Breast epithelium (tissue), 4 donors: Measurements from ENCODE around the gene ZSCAN5B. TPM values are rescaled to one million over a fixed set of nuclear protein-coding genes. Genes with fewer than 3 reads are reported as not detected.
"Not testable (repeated sequence)": the region's sequence is repeated elsewhere in the genome, so short reads cannot be mapped to it uniquely, and the experiment has no call there.

Experiments
- DNase-seq, 2 donors: peaks; one replicate each; pipeline ENCODE4 v3.0.0-alpha.2; 2019; ENCODE audit warnings: low spot score in 2 of 2
- H3K27ac ChIP-seq, 2 donors: fragments of 200-600 bp; sonication (generic) in 1 of 2; one replicate each; pipeline ENCODE4 v1.5.1; 2016 to 2019; ENCODE audit warnings: mild to moderate bottlenecking in 1 of 2
- H3K27me3 ChIP-seq, 2 donors: fragments of 200-600 bp; sonication (generic) in 1 of 2; one replicate each; pipeline versions ENCODE4 v1.5.1 to v1.6.0; 2017 to 2019; ENCODE audit warnings: control low read depth in 1 of 2, mild to moderate bottlenecking in 1 of 2
- H3K36me3 ChIP-seq: fragments of 200-600 bp; one replicate; pipeline ENCODE4 v1.5.1; 2019
- H3K4me1 ChIP-seq, 2 donors: fragments of 200-600 bp; sonication (generic); one replicate each; pipeline ENCODE4 v1.5.1; 2016 to 2019; ENCODE audit warnings: control low read depth in 1 of 2
- H3K4me3 ChIP-seq, 3 donors: fragments of 200-600 bp; sonication (generic); 1 replicate in 2 of 3; 2 replicates in 1 of 3; pipeline ENCODE4 v1.5.1; 2016 to 2019; ENCODE audit warnings: mild to moderate bottlenecking in 3 of 3, moderate library complexity in 2 of 3
- H3K9me3 ChIP-seq, 2 donors: fragments of 200-600 bp; sonication (generic) in 1 of 2; one replicate each; pipeline ENCODE4 v1.5.1; 2016 to 2019; ENCODE audit warnings: control low read depth in 1 of 2
- CTCF ChIP-seq, 3 donors: fragments of 450-650 bp; IDR thresholded peaks; one replicate each; pipeline ENCODE4 v1.5.1; 2016 to 2017; ENCODE audit warnings: antibody characterized with exemption in 3 of 3, mild to moderate bottlenecking in 3 of 3, moderate library complexity in 3 of 3
- POLR2A ChIP-seq: fragments of 450-650 bp; IDR thresholded peaks from one replicate; pipeline ENCODE4 v1.6.1; 2016; ENCODE audit warnings: antibody characterized with exemption, mild to moderate bottlenecking, moderate library complexity
- POLR2AphosphoS5 ChIP-seq, 3 donors: sonication (generic); formaldehyde crosslinking; IDR thresholded peaks; one replicate each; pipeline ENCODE4 v1.6.1; 2017; ENCODE audit warnings: antibody characterized with exemption in 3 of 3
- intact Hi-C: fragments of 100-400 bp; cut with DNase I; formaldehyde crosslinking; loops from one replicate; pipeline ENCODE4 v1.15.1; 2023; ENCODE audit warnings: low total_unique reads
- total RNA-seq, 3 donors: library from RNA; depleted of rRNA; stranded (reverse); fragments of >200 nt; gene quantifications; one replicate each; pipeline ENCODE4 v1.1.0, GENCODE V29; 2016

ZSCAN5B gene
- total RNA-seq = not detected

GRCh38 chr19:56197646-56198045 lies at the start of gene ZSCAN5B:
TSS of gene ZSCAN5B (minus strand) at chr19:56197783. CDS start at chr19:56193052, 4,731 bp downstream.
- intact Hi-C loops, H3K4me3 ChIP-seq, H3K9me3 ChIP-seq, H3K27me3 ChIP-seq, DNase-seq, H3K4me1 ChIP-seq, H3K36me3 ChIP-seq, H3K27ac ChIP-seq: not testable (repeated sequence)

GRCh38 chr19:56245764-56246163 lies 48.2 kb upstream of the ZSCAN5B start:
- H3K36me3 ChIP-seq, H3K4me3 ChIP-seq, DNase-seq, H3K27me3 ChIP-seq, H3K27ac ChIP-seq, H3K4me1 ChIP-seq, intact Hi-C loops, H3K9me3 ChIP-seq: not testable (repeated sequence)

GRCh38 chr19:56245121-56245740 lies 47.6 kb upstream of the ZSCAN5B start:
- TF ChIP-seq POLR2AphosphoS5 (IDR thresholded peaks at IDR 0.05) (no peak), CTCF (IDR thresholded peaks at IDR 0.05) (no peak), POLR2A (no peak)

GRCh38 chr19:56223481-56223880 lies 25.9 kb upstream of the ZSCAN5B start:
- Histone ChIP-seq H3K27ac (no peak overlapping the region), H3K4me1 (no peaks in the 10 kb centered on the region), H3K9me3 (no peaks in the 10 kb centered on the region), H3K36me3 (no peaks in the 10 kb centered on the region), H3K4me3 (no peak overlapping the region), H3K27me3 (no peaks in the 10 kb centered on the region)
- no peak for DNase-seq
- intact Hi-C loops = no loop called here
- no peak for TF ChIP-seq CTCF (IDR thresholded peaks at IDR 0.05)
- no peak for TF ChIP-seq POLR2AphosphoS5 (IDR thresholded peaks at IDR 0.05)
- no peak for TF ChIP-seq POLR2A

More at GRCh38 chr19:56245121-56245740, 47.6 kb upstream of the ZSCAN5B start:
- H3K4me3 ChIP-seq = no peak overlapping the region
- no peaks in the 10 kb centered on the region for H3K27me3 ChIP-seq
- no peak overlapping the region for H3K27ac ChIP-seq
- H3K9me3 ChIP-seq = no peaks in the 10 kb centered on the region
- no peaks in the 10 kb centered on the region for H3K36me3 ChIP-seq
- no peak for DNase-seq
- no peaks in the 10 kb centered on the region for H3K4me1 ChIP-seq
- intact Hi-C loops = no loop called here

GRCh38 chr19:56222901-56223300 lies 25.3 kb upstream of the ZSCAN5B start:
- Histone ChIP-seq H3K36me3 (no peaks in the 10 kb centered on the region), H3K9me3 (no peaks in the 10 kb centered on the region), H3K27ac (no peak overlapping the region), H3K4me3 (no peak overlapping the region), H3K27me3 (no peaks in the 10 kb centered on the region), H3K4me1 (no peaks in the 10 kb centered on the region)
- intact Hi-C loops = no loop called here
- no peak for DNase-seq
- TF ChIP-seq CTCF (IDR thresholded peaks at IDR 0.05) (no peak), POLR2AphosphoS5 (IDR thresholded peaks at IDR 0.05) (no peak), POLR2A (no peak)

- Histone ChIP-seq H3K4me3 (no peak overlapping the region), H3K27ac (no peak overlapping the region), H3K36me3 (no peaks in the 10 kb centered on the region), H3K9me3 (no peaks in the 10 kb centered on the region), H3K4me1 (no peaks in the 10 kb centered on the region), H3K27me3 (no peaks in the 10 kb centered on the region)
- intact Hi-C loops = no loop called here
- no peak for DNase-seq
- TF ChIP-seq POLR2A (no peak), CTCF (IDR thresholded peaks at IDR 0.05) (no peak), POLR2AphosphoS5 (IDR thresholded peaks at IDR 0.05) (no peak)
Observed at GRCh38 chr19:56221851-56222250, 24.3 kb upstream of the ZSCAN5B start.

GRCh38 chr19:56221442-56221841 lies 23.9 kb upstream of the ZSCAN5B start:
- DNase-seq, H3K27me3 ChIP-seq, H3K9me3 ChIP-seq, H3K4me1 ChIP-seq, H3K27ac ChIP-seq, H3K36me3 ChIP-seq, H3K4me3 ChIP-seq, intact Hi-C loops: not testable (repeated sequence)
